ENCODE measurements around the gene PPM1H.
A peak's percentile ranks its signal among the peaks of the same experiment; 100 is the strongest.

Gene PPM1H

DNA sequence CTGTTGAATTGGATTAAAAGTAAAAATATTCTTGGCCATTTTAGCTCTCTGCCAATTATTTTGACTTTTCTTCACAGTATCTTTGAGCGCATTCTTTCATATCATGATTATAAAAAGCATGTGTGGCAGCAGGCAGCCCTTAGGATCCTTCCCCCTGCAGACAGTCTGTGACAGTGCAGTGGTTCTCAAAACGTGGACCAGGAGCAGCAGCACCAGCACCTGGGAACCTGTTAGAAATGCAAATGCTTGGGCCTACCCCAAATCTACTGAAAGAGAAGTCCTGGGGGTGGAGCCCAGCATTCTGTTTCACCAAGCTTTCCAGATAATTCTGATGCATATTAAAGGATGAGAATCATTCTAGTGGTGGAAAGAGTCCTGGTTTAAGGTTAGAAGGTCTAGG lies 312.8 kb downstream of the PPM1H start:
- Histone ChIP-seq H3K4me1 (ENCODE audit: control insufficient read depth, low read depth, low read length) (peaks cover 8% of the 10 kb centered on the region), H4K5ac (ENCODE audit: low read length) (no peak overlapping the region), H3K4ac (ENCODE audit: low read depth, low read length) (no peak overlapping the region), H3K27me3 (ENCODE audit: insufficient read depth, low read length, poor library complexity) (no peaks in the 10 kb centered on the region), H3K79me2 (ENCODE audit: control insufficient read depth, insufficient read depth, low read length) (no peaks in the 10 kb centered on the region), H3K27ac (ENCODE audit: low read depth, low read length) (no peak overlapping the region), H3K23ac (ENCODE audit: low read length) (no peak overlapping the region), H4K8ac (ENCODE audit: low read depth, low read length) (no peak overlapping the region), H3K4me2 (ENCODE audit: low read length) (no peak overlapping the region), H2BK5ac (ENCODE audit: low read length) (no peak overlapping the region), H3K18ac (ENCODE audit: low read length) (no peak overlapping the region), H2BK15ac (replicated peaks; ENCODE audit: low read depth) (no peak overlapping the region), H3K36me3 (ENCODE audit: control insufficient read depth, insufficient read depth, low read length) (no peaks in the 10 kb centered on the region), H3K4me3 (ENCODE audit: low read length) (no peak overlapping the region), H3K9ac (ENCODE audit: low read length) (no peak overlapping the region), H3K56ac (ENCODE audit: low read length) (no peak overlapping the region), H3K79me1 (ENCODE audit: low read length) (no peaks in the 10 kb centered on the region), H2AK5ac (ENCODE audit: low read length) (no peak overlapping the region), H2BK120ac (ENCODE audit: low read depth, low read length) (no peak overlapping the region)
- no CpG with 5 or more reads among the region's 2 CpGs for WGBS (ENCODE audit: extremely low coverage, insufficient coverage, low lambda C conversion rate)
- DNase-seq = no peak

GRCh38 chr12:62621101-62621638 lies 313.8 kb downstream of the PPM1H start:
- WGBS (ENCODE audit: extremely low coverage, insufficient coverage, low lambda C conversion rate) = no CpG with 5 or more reads among the region's 8 CpGs
- no peak for DNase-seq
- no peak overlapping the region for H3K27ac ChIP-seq (ENCODE audit: low read depth, low read length)

DNA sequence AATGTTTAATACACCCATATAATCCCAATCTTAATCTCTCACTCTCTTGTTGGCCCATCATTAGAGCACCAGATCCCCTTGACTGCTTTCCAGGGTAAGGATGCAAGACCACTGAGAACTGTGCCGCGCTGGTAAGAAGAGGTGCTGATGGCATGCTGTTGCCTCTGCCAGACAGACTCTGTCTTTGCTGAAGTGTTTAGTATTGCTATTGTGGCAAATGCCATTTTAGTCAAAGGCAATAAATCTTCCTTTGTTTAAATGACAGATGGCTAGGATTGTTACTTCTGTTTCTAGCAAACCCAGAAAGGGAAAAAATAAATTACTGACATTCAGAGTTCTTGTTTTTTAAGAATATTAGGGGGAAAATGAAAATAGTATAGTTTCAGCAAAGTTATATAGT lies 316.0 kb downstream of the PPM1H start:
- Histone ChIP-seq H3K36me3 (ENCODE audit: control insufficient read depth, insufficient read depth, low read length) (no peaks in the 10 kb centered on the region), H2BK15ac (replicated peaks; ENCODE audit: low read depth) (no peak overlapping the region), H3K4me2 (ENCODE audit: low read length) (no peak overlapping the region), H3K18ac (ENCODE audit: low read length) (no peak overlapping the region), H3K4ac (ENCODE audit: low read depth, low read length) (no peak overlapping the region), H3K4me3 (ENCODE audit: low read length) (no peak overlapping the region), H3K79me1 (ENCODE audit: low read length) (no peaks in the 10 kb centered on the region), H3K79me2 (ENCODE audit: control insufficient read depth, insufficient read depth, low read length) (no peaks in the 10 kb centered on the region), H3K27me3 (ENCODE audit: insufficient read depth, low read length, poor library complexity) (no peaks in the 10 kb centered on the region), H3K27ac (ENCODE audit: low read depth, low read length) (no peak overlapping the region), H3K23ac (ENCODE audit: low read length) (no peak overlapping the region), H2AK5ac (ENCODE audit: low read length) (no peak overlapping the region), H2BK5ac (ENCODE audit: low read length) (no peak overlapping the region), H3K4me1 (ENCODE audit: control insufficient read depth, low read depth, low read length) (peaks cover 8% of the 10 kb centered on the region), H3K56ac (ENCODE audit: low read length) (peak overlapping the region; percentile 25), H4K5ac (ENCODE audit: low read length) (no peak overlapping the region), H4K8ac (ENCODE audit: low read depth, low read length) (no peak overlapping the region), H3K9ac (ENCODE audit: low read length) (no peak overlapping the region), H2BK120ac (ENCODE audit: low read depth, low read length) (no peak overlapping the region)
- no CpG with 5 or more reads among the region's 2 CpGs for WGBS (ENCODE audit: extremely low coverage, insufficient coverage, low lambda C conversion rate)
- no peak for DNase-seq

More at GRCh38 chr12:62621101-62621638, 313.8 kb downstream of the PPM1H start:
- no peak overlapping the region for H3K4me2 ChIP-seq (ENCODE audit: low read length)
- no peak overlapping the region for H3K23ac ChIP-seq (ENCODE audit: low read length)
- H3K18ac ChIP-seq (ENCODE audit: low read length) = no peak overlapping the region
- H2BK120ac ChIP-seq (ENCODE audit: low read depth, low read length) = no peak overlapping the region
- no peaks in the 10 kb centered on the region for H3K79me1 ChIP-seq (ENCODE audit: low read length)
- peaks cover 8% of the 10 kb centered on the region for H3K4me1 ChIP-seq (ENCODE audit: control insufficient read depth, low read depth, low read length)
- H3K9ac ChIP-seq (ENCODE audit: low read length) = no peak overlapping the region
- H4K8ac ChIP-seq (ENCODE audit: low read depth, low read length) = no peak overlapping the region
- H3K4me3 ChIP-seq (ENCODE audit: low read length) = no peak overlapping the region
- H2BK5ac ChIP-seq (ENCODE audit: low read length) = no peak overlapping the region
- H2AK5ac ChIP-seq (ENCODE audit: low read length) = no peak overlapping the region
- no peak overlapping the region for H3K4ac ChIP-seq (ENCODE audit: low read depth, low read length)
- H4K5ac ChIP-seq (ENCODE audit: low read length) = no peak overlapping the region
- no peak overlapping the region for H2BK15ac ChIP-seq (replicated peaks; ENCODE audit: low read depth)
- no peak overlapping the region for H3K56ac ChIP-seq (ENCODE audit: low read length)
- H3K79me2 ChIP-seq (ENCODE audit: control insufficient read depth, insufficient read depth, low read length) = no peaks in the 10 kb centered on the region
- H3K36me3 ChIP-seq (ENCODE audit: control insufficient read depth, insufficient read depth, low read length) = no peaks in the 10 kb centered on the region
- H3K27me3 ChIP-seq (ENCODE audit: insufficient read depth, low read length, poor library complexity) = no peaks in the 10 kb centered on the region

GRCh38 chr12:62618319-62618718 lies 316.6 kb downstream of the PPM1H start:
- Histone ChIP-seq H3K9ac (ENCODE audit: low read length) (no peak overlapping the region), H3K27me3 (ENCODE audit: insufficient read depth, low read length, poor library complexity) (no peaks in the 10 kb centered on the region), H4K8ac (ENCODE audit: low read depth, low read length) (no peak overlapping the region), H2AK5ac (ENCODE audit: low read length) (no peak overlapping the region), H3K56ac (ENCODE audit: low read length) (no peak overlapping the region), H2BK15ac (replicated peaks; ENCODE audit: low read depth) (no peak overlapping the region), H3K79me2 (ENCODE audit: control insufficient read depth, insufficient read depth, low read length) (no peaks in the 10 kb centered on the region), H3K4me3 (ENCODE audit: low read length) (no peak overlapping the region), H3K4ac (ENCODE audit: low read depth, low read length) (no peak overlapping the region), H4K5ac (ENCODE audit: low read length) (no peak overlapping the region), H2BK5ac (ENCODE audit: low read length) (no peak overlapping the region), H3K79me1 (ENCODE audit: low read length) (no peaks in the 10 kb centered on the region), H3K4me1 (ENCODE audit: control insufficient read depth, low read depth, low read length) (peaks cover 8% of the 10 kb centered on the region), H3K36me3 (ENCODE audit: control insufficient read depth, insufficient read depth, low read length) (no peaks in the 10 kb centered on the region), H2BK120ac (ENCODE audit: low read depth, low read length) (no peak overlapping the region), H3K18ac (ENCODE audit: low read length) (no peak overlapping the region), H3K4me2 (ENCODE audit: low read length) (no peak overlapping the region), H3K27ac (ENCODE audit: low read depth, low read length) (no peak overlapping the region), H3K23ac (ENCODE audit: low read length) (no peak overlapping the region)
- peak; percentile 56 for DNase-seq

DNA sequence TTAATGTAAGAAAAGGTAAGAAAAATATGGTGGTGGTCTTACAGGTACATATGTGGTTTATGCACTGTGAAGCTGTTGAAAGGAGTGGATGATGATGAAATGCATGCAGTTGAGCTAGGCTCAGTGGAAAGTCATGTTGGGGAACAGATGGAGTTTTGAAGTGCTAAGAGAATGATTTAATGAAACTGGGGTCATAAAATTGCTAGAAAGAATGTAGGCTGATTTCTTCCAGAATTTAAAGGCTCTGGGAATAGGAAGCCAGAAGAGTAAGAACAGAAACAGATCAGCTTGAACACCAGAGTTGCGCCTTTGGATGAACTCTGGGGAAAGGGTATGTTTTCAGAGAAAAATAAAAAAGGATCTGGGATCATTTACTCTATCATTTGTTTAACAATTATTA lies 321.9 kb downstream of the PPM1H start:
- H2AK5ac ChIP-seq (ENCODE audit: low read length) = no peak overlapping the region
- H3K4me3 ChIP-seq (ENCODE audit: low read length) = no peak overlapping the region
- no peaks in the 10 kb centered on the region for H3K79me2 ChIP-seq (ENCODE audit: control insufficient read depth, insufficient read depth, low read length)
- no peak overlapping the region for H3K4me2 ChIP-seq (ENCODE audit: low read length)
- WGBS (ENCODE audit: extremely low coverage, insufficient coverage, low lambda C conversion rate) = no CpG with 5 or more reads among the region's 1 CpG
- H2BK120ac ChIP-seq (ENCODE audit: low read depth, low read length) = no peak overlapping the region
- H3K79me1 ChIP-seq (ENCODE audit: low read length) = peaks cover 1% of the 10 kb centered on the region
- H3K23ac ChIP-seq (ENCODE audit: low read length) = no peak overlapping the region
- no peaks in the 10 kb centered on the region for H3K27me3 ChIP-seq (ENCODE audit: insufficient read depth, low read length, poor library complexity)
- no peak overlapping the region for H3K18ac ChIP-seq (ENCODE audit: low read length)
- H3K27ac ChIP-seq (ENCODE audit: low read depth, low read length) = no peak overlapping the region
- H2BK5ac ChIP-seq (ENCODE audit: low read length) = no peak overlapping the region
- no peak overlapping the region for H3K9ac ChIP-seq (ENCODE audit: low read length)
- H3K56ac ChIP-seq (ENCODE audit: low read length) = no peak overlapping the region
- H3K36me3 ChIP-seq (ENCODE audit: control insufficient read depth, insufficient read depth, low read length) = no peaks in the 10 kb centered on the region
- no peak for DNase-seq
- H3K4ac ChIP-seq (ENCODE audit: low read depth, low read length) = no peak overlapping the region
- H4K8ac ChIP-seq (ENCODE audit: low read depth, low read length) = no peak overlapping the region
- H4K5ac ChIP-seq (ENCODE audit: low read length) = no peak overlapping the region
- H2BK15ac ChIP-seq (replicated peaks; ENCODE audit: low read depth) = no peak overlapping the region
- no peaks in the 10 kb centered on the region for H3K4me1 ChIP-seq (ENCODE audit: control insufficient read depth, low read depth, low read length)

GRCh38 chr12:62606654-62607053 lies 328.3 kb downstream of the PPM1H start:
- Histone ChIP-seq H3K4ac (ENCODE audit: low read depth, low read length) (no peak overlapping the region), H4K5ac (ENCODE audit: low read length) (no peak overlapping the region), H2BK5ac (ENCODE audit: low read length) (no peak overlapping the region), H2AK5ac (ENCODE audit: low read length) (no peak overlapping the region), H3K18ac (ENCODE audit: low read length) (no peak overlapping the region), H3K36me3 (ENCODE audit: control insufficient read depth, insufficient read depth, low read length) (no peaks in the 10 kb centered on the region), H3K79me1 (ENCODE audit: low read length) (peaks cover 4% of the 10 kb centered on the region), H3K9ac (ENCODE audit: low read length) (no peak overlapping the region), H3K23ac (ENCODE audit: low read length) (no peak overlapping the region), H3K4me3 (ENCODE audit: low read length) (no peak overlapping the region), H3K27ac (ENCODE audit: low read depth, low read length) (no peak overlapping the region), H3K79me2 (ENCODE audit: control insufficient read depth, insufficient read depth, low read length) (peaks cover 38% of the 10 kb centered on the region), H3K56ac (ENCODE audit: low read length) (no peak overlapping the region), H3K4me1 (ENCODE audit: control insufficient read depth, low read depth, low read length) (peaks cover 5% of the 10 kb centered on the region), H2BK15ac (replicated peaks; ENCODE audit: low read depth) (no peak overlapping the region), H4K8ac (ENCODE audit: low read depth, low read length) (no peak overlapping the region), H3K4me2 (ENCODE audit: low read length) (no peak overlapping the region), H3K27me3 (ENCODE audit: insufficient read depth, low read length, poor library complexity) (no peaks in the 10 kb centered on the region), H2BK120ac (ENCODE audit: low read depth, low read length) (no peak overlapping the region)
- no CpG with 5 or more reads among the region's 1 CpG for WGBS (ENCODE audit: extremely low coverage, insufficient coverage, low lambda C conversion rate)
- no peak for DNase-seq
